Germinal center (tissue), 1 donor: ENCODE measurements around the gene DCAF4.

Source experiments
- DNase-seq: peaks from one replicate; pipeline ENCODE4 v3.0.0; 2012; ENCODE audit warnings: mixed read lengths, low spot score

DCAF4 gene

GRCh38 chr14:72926292-72927028 lies at the start of gene DCAF4:
TSS of gene DCAF4 (plus strand) at chr14:72926464. CDS start at chr14:72937979, 11,515 bp downstream.
- DNase-seq: peak; percentile 98

GRCh38 chr14:72876710-72877063 lies 49.6 kb upstream of the DCAF4 start:
- DNase-seq: no peak

GRCh38 chr14:72878746-72879145 lies 47.5 kb upstream of the DCAF4 start:
- DNase-seq: no peak

DNA sequence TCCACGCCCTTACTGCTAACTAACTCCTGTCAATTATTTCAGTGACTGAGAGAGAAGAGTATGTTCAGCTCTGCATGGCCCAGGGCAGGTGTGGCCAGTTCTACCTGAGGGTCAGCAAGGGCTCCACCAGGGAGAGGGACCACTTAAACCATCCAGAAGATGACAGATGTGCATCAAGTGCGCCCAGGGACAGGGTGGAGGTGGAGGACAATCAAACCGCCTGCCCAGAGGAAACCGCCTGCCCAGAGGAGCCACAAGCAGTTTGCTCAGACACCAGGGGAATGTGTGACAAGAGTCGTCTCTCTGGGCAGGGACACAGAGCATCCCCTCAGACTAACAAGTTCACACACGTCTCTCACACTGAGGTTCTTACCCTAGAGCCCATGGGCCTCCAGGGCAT lies 46.8 kb upstream of the DCAF4 start:
- no peak for DNase-seq

DNA sequence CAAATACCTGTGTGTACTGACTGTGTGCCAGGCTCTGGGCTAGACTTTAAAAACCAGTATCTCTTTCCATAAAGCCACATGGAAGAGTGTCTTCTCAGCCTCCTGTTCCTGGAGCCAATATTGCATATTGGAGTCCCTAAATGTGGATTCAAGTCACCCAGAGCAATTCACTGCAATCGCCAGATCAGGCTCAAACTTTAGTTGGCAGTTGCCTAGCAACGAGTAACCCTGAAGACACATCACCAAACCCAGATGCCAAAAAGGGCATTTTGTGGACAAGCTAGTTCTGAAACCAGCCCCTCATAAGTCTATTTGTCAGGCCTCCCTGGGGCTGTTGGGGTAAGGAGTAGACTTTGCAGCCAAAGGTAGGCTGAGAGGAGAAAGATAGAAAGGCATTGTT lies 46.1 kb upstream of the DCAF4 start:
- no peak for DNase-seq

DNA sequence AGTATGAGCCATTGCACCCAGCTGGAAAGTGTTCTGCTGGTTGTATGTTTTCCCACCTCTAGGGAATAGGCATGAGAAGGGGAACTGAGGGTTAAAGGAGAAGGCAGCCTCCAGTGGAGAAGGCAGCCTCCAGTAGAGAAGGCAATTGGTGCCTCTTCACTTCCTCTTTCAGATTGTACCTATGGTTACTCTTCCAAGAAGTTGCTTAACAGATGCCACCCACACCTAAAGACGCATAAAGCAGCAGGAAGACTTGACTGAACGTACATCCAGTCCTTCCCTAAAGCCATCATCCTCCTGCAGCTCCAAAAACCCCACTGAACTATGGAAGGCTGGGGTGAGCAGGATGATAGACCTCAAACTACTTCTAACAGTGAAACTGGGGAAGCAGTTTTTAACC lies 45.4 kb upstream of the DCAF4 start:
- no peak for DNase-seq

GRCh38 chr14:72881543-72881942 lies 44.7 kb upstream of the DCAF4 start:
- no peak for DNase-seq

DNA sequence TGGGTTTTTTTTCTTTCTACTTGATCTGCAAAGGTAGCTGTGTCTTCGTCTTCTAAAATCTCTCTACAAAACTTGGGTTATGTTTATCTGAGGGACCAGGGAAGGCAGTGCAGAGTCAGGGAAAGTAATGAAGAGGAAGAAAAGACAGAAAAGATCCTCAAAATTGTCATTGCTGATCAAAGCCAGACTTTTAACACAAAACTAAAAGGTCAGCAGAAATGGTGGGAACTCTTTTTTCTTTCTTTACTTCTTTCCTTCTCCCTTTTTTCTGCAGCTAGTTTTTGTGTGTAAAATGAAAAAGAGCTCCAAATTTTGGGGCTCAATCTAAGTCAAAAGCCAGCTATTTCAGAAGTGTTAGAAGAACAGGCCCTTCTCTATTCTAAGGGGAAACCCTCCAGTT lies 44.2 kb upstream of the DCAF4 start:
- no peak for DNase-seq

- DNase-seq: no peak
Measured at GRCh38 chr14:72882463-72882862, 43.8 kb upstream of the DCAF4 start.

- DNase-seq: no peak
Measured at GRCh38 chr14:72883109-72883508, 43.2 kb upstream of the DCAF4 start.

DNA sequence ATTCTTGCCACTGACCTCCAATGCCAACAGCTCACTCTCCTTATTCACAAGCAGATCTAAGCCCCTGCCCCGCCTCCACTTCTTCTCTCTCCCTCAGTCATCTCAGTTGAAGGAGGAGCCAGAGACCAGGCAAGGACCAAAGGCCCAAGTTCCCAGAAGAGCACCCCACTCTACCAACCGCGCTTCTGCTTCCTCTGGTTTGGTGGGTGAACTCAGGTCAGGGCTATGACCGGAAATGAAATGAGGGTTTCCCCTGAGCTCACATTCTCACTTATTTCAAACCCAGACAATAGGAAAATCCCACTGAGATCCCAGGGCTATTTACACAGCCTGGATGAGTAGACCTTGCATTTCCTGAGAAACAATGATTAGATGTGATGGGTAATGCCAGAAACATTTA lies 42.3 kb upstream of the DCAF4 start:
- DNase-seq: no peak

- no peak for DNase-seq
Measured at GRCh38 chr14:72884386-72884785, 41.9 kb upstream of the DCAF4 start.

- DNase-seq: no peak
Measured at GRCh38 chr14:72887514-72887913, 38.8 kb upstream of the DCAF4 start.

GRCh38 chr14:72888192-72888591 lies 38.1 kb upstream of the DCAF4 start:
- DNase-seq: no peak

DNA sequence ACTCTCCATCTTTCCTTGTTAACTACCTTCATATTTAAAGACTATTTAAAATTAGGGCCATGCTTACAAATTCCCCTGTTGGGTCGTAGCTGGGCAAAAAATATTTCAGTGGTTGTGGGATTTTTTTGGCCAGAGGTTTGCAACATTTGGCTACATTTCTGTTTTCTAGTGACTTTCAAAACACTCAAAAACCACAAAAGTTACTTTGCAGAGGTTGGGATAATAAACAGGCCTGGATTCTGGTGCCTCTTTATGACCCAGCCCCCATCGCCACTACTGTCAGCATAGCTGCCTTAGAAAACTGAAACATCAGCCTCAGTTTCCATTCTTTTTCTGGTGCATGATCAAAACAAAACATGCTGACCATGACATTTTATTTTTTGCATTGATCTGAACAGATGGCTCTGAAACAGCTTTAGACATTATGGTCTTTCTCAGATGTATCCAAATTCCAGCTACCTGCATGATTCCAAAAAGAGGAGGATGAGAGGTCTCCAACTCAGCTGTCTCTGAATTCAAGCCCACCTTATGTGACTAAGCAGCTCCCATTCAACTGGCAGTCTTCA lies 37.5 kb upstream of the DCAF4 start:
- DNase-seq: no peak

DNA sequence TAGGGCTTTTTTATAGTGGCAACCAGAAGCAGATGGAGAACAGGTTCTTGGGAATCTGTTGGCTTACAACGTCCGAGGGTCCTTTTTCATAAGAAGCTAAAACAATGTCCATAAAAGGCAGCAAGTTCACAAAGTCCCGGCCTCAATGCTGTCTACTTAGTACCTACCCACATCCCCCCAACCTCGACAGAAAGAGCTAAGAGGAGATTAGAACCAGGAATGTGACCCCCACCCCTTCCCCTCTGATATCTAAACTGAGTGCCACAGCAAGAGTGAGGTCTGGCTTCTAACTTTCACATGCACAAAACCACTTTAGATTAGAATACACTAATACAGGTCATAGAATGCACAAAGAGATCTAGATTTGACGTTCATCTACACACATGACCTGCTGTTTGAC lies 36.9 kb upstream of the DCAF4 start:
- DNase-seq: no peak

DNA sequence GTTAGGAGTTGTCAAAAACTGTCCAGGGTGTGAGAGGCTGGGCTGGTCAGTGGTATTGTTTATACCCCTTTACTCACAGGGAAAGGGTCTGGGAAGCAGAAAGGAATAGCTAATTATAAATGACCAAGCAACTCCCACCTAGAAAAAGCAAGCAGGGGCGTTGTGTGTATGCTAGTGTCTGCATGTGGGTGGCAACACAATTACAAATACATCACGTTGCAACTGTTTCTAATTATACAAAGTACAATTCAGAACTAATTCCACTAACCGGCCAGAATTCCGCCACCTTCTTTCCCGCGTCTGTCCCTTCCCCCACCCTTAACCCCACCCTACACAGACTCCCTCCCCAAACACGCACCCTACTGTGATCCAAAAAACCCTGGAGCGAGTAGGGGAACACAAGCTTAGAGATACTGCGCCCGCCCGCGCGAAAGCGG lies 34.6 kb upstream of the DCAF4 start:
- DNase-seq: no peak

DNA sequence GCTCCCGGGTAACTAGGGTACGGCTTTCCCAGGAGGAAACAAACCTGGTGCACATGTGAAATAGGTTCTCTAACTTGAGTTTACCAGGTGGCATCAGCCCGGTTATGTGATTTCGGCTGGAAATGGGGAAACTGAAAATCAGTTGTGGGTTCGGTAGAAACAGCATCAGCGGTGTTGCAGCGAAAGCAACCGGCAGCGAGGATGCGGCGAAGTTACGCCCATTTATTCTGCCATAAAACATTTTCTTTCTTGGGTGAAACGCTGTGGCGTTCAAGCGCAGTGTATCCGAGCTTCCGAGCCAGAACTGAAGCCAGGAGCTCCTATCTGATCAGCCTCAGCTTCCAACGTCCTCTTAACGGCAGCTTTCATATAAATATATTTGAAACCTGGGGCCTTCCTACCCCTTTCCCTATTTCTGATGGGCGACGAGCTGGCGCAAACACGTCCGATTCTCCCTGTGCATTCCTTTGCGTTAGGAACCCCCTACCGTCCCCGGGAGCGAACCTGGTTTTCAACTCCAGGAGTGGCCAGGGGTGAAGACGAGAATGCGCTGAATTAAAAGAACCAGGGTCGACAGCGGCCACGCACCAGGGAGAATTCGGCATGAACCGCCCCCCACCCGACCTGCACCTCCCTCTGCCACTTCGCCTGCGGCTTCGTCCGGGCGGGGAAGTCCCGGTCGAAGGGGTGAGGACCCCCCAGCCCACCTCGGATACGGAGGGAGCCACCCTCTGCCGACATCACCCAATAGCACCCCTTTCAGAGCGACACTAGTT lies 34.0 kb upstream of the DCAF4 start:
- DNase-seq: peak; percentile 15

DNA sequence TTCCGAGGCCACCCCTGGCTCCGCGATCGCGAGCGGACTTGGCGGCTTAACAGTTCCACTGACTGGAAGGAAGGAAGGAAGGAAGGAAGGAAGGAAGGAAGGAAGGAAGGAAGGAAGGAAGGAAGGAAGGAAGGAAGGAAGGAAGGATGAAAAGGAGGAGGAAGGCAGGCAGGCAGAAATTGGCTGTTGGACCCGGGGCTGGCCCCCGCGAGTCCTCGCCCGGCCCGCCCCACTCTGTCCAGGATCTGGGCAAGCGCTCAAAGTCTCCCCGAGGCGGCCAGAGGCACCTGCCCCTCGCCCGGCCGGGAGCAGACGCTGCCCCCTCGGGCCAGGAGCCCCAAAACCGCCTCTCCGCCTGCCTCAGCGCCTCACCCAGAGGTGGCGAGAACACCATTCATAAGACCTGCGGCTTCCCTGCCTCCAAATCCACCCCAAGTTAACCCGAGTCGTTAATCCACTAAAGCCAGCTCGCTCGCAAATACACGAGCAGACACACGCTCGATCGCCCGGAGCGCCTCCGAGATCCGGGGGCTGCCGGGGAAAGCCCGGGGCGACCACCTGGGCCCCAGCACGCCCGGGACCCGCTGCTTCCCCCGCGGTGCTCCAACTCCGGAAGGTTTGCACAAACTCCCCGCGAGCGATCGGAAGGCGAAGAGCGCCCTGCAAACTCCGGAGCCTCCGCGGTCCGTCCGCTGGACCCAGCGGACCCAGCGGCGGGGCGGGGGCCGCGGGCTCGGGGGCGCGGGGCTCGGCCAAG lies 33.2 kb upstream of the DCAF4 start:
- DNase-seq: peak; percentile 58

DNA sequence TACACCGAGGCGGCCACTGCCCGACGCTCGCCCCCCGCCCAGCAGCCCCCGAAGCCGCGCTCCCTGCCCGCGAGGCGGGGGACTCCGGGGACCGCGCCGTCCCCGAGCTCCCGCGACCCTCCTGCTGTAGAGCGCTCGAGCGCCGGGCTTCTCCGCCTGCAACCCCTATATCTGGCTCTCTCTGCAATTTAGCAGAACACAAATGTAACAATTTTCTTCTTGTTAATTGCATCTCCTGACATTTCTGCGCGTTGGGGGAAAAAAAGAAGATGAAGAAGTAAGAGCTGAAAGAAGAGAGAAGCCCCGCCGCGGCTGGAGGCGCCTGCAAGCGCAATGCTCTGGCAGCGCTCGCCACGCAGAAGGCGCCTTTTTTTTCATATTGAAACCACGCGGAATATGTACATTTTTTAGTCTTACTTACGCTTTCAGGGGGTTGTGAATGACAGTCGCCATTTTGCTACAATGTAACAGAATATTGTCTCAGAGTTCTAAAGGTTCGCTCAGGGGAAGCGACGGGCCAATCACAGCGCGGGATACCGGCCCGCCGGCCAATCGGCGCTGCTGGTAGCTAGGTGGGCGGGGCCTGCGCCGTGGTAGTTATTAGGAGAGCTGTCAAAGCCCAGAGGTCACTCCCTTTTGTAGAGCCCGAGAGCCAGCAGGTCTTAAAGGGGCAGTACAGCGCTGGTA lies 32.5 kb upstream of the DCAF4 start, which contains the start of gene DPF3:
Gene DPF3 (minus strand): TSS at position 466 of the 687 bp plus-strand sequence. CDS start 13 bp downstream, at position 453.
- peak; percentile 98 for DNase-seq

- no peak for DNase-seq
Measured at GRCh38 chr14:72894323-72894622, 32.0 kb upstream of the DCAF4 start.
